LNCaP clone FGC (cell line): ENCODE results near the gene SHB.

Source experiments
- DNase-seq: peaks from one replicate; pipeline ENCODE4 v3.0.0-alpha.2; 2011; ENCODE audit warnings: low read depth
- H3K4me3 ChIP-seq: 2 replicates; pipeline ENCODE4 v1.5.1; 2011; ENCODE audit warnings: mild to moderate bottlenecking, low read depth, low read length, control low read depth
- CTCF ChIP-seq: IDR thresholded peaks from 2 replicates; pipeline ENCODE4 v1.5.1; 2012; ENCODE audit warnings: mild to moderate bottlenecking; ENCODE audit not compliant: control insufficient read depth, insufficient read depth; ENCODE audit errors: extremely low read depth

SHB gene

GRCh38 chr9:37931592-37931991, 137.4 kb downstream of the SHB start:
- TF ChIP-seq CTCF: no peak
- DNase-seq: no peak
- H3K4me3 ChIP-seq: no peak overlapping the region

- no peak overlapping the region for H3K4me3 ChIP-seq
- no peak for TF ChIP-seq CTCF
- DNase-seq: no peak
These were observed 139.6 kb downstream of the SHB start for GRCh38 chr9:37929441-37929895.

DNA sequence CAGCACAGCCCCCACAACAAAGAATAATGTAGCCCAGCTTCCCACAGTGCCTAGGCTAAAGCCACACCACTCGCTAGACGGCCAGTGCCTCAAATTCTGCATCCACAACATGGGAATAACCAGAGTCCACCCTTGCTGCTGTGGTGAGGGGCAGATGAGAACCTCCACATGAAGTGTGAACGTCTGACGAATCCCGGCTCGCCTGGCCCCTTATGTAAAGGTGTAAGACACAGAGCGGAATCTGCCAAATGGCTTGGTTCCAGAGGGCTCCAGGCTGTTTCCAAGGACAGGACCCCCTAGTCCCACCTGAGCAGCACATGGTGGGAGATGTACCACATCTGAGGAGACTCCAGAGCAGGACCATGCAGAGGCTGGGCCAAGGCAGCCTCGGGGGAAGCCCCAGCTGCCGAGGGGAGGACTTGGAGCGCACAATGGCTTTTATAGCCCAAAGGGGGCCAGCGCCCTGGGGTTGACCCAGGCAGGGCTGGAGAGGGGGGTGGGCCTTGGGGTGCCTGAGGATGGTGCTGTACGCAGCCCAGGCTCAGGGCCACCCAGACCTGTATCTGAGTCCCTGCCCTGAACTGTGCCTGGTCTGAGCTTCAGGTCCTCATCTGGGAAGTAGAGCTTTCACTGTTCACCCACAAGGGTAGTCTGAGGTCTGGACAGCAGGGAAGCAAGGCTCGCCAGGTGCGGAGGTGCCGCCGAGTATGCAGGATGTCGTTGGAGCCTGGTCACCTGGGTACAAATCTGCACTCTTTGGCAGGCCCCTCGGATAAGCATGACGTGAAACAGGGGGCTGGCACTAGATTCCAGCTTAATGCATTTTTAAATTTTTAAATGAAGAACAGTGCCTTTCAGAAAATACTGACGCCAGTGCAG, 140.2 kb downstream of the SHB start:
- no peak for DNase-seq
- TF ChIP-seq CTCF: no peak
- H3K4me3 ChIP-seq: no peak overlapping the region

GRCh38 chr9:37927601-37928551, 141.2 kb downstream of the SHB start:
- no peak for DNase-seq
- H3K4me3 ChIP-seq: no peak overlapping the region
- TF ChIP-seq CTCF: no peak

GRCh38 chr9:37927132-37927531, 141.9 kb downstream of the SHB start:
- DNase-seq: no peak

GRCh38 chr9:37926737-37927118, 142.3 kb downstream of the SHB start:
- no peak overlapping the region for H3K4me3 ChIP-seq
- no peak for DNase-seq
- TF ChIP-seq CTCF: no peak

More at GRCh38 chr9:37927132-37927531, 141.9 kb downstream of the SHB start:
- no peak for TF ChIP-seq CTCF
- no peak overlapping the region for H3K4me3 ChIP-seq
